K562 (cell line): ENCODE measurements around the gene NUTF2. TPM values are rescaled to one million over a fixed set of nuclear protein-coding genes. Genes with fewer than 3 reads are reported as not detected.

Experiments
- ARID1B ChIP-seq: fragments of 450-650 bp; IDR thresholded peaks from 2 replicates; pipeline ENCODE4 v1.6.1; 2016; ENCODE audit warnings: antibody characterized with exemption, mild to moderate bottlenecking, inconsistent platforms
- HDAC3 ChIP-seq: fragments of 450-650 bp; IDR thresholded peaks from 2 replicates; pipeline ENCODE4 v1.6.1; 2018; ENCODE audit warnings: borderline replicate concordance, mild to moderate bottlenecking, moderate library complexity; ENCODE audit not compliant: partially characterized antibody
- HDAC8 ChIP-seq: fragments of 450-650 bp; IDR thresholded peaks from 2 replicates; pipeline ENCODE4 v1.6.1; 2016; ENCODE audit warnings: mild to moderate bottlenecking, missing genetic modification characterization, moderate library complexity, missing compliant biosample characterization
- HNRNPK ChIP-seq: fragments of 200-400 bp; formaldehyde crosslinking; IDR thresholded peaks from one replicate; pipeline ENCODE4 v1.6.1; 2018; ENCODE audit warnings: mild to moderate bottlenecking, low read depth, low read length; ENCODE audit not compliant: poor library complexity, severe bottlenecking
- NFE2 ChIP-seq: IDR thresholded peaks from 2 replicates; pipeline ENCODE4 v1.6.1; 2014; ENCODE audit warnings: antibody characterized with exemption, low read depth
- RERE ChIP-seq: sonication (generic); formaldehyde crosslinking; IDR thresholded peaks from 2 replicates; pipeline ENCODE4 v1.8.0; 2023; ENCODE audit warnings: missing genetic modification reagents, mild to moderate bottlenecking, borderline replicate concordance
- SIN3A ChIP-seq, 2 experiments: fragments of 150-350 bp in 1 of 2; IDR thresholded peaks; 2 replicates each; pipeline ENCODE4 v1.6.1; 2011 to 2016; ENCODE audit warnings: borderline replicate concordance in 2 of 2, low read depth in 2 of 2, low read length in 2 of 2, mild to moderate bottlenecking in 2 of 2, moderate library complexity in 2 of 2; ENCODE audit not compliant: control insufficient read depth in 1 of 2
- TCF3 ChIP-seq: sonication (generic); formaldehyde crosslinking; IDR thresholded peaks from 2 replicates; pipeline ENCODE4 v1.4.0; 2020; ENCODE audit warnings: mild to moderate bottlenecking, missing genetic modification reagents
- U2AF1 ChIP-seq: fragments of 200-400 bp; formaldehyde crosslinking; optimal IDR thresholded peaks from 2 replicates; pipeline ENCODE3; 2017; ENCODE audit warnings: mild to moderate bottlenecking, low read depth, low read length, moderate library complexity
- XRCC5 ChIP-seq: fragments of 200-400 bp; formaldehyde crosslinking; IDR thresholded peaks from 2 replicates; pipeline ENCODE4 v1.6.1; 2017; ENCODE audit warnings: low read depth, mild to moderate bottlenecking, low read length
- ZBTB49 ChIP-seq: sonication (generic); formaldehyde crosslinking; IDR thresholded peaks from 2 replicates; pipeline ENCODE4 v1.8.0; 2022; ENCODE audit warnings: missing genetic modification reagents, mild to moderate bottlenecking, borderline replicate concordance
- polyA plus RNA-seq, 8 experiments: library from polyadenylated mRNA; depleted of rRNA in 4 of 8; stranded (reverse) in 5 of 8; unstranded in 3 of 8; fragments of >200 nt; fragmentation: Nextera tagmentation in 2 of 8; fragmentation: Illumina TruSeq in 1 of 8; extraction: Ambion mirVana in 2 of 8; extraction: Trizol in 1 of 8; gene quantifications; 2 replicates each; pipeline versions ENCODE4 v1.2.1 to v1.2.3, GENCODE V29; 2011 to 2014; ENCODE audit warnings: inconsistent platforms in 1 of 8, missing spikeins in 1 of 8
- total RNA-seq, 7 experiments: library from RNA; depleted of rRNA in 6 of 7; stranded (reverse); fragments of >200 nt in 6 of 7; fragmentation: Illumina TruSeq in 2 of 7; extraction: Trizol in 2 of 7; gene quantifications; 2 replicates each; pipeline versions ENCODE4 v1.2.1 to v1.2.3, GENCODE V29; 2011 to 2021; ENCODE audit warnings: low replicate concordance in 1 of 7
- TF ChIP-seq, protein P1 (sequence below): fragments of 200-800 bp; sonication (Bioruptor generic); IDR thresholded peaks from 2 replicates; pipeline ENCODE4 v1.6.1; 2017; ENCODE audit warnings: missing genetic modification characterization, missing compliant biosample characterization

The NUTF2 gene
- total and polyA plus RNA-seq, 9 of the 15 experiments (the other 6 are each of a cell fraction or from before 2014, with no cell fraction given): 106 to 248 (median 147) TPM

DNA sequence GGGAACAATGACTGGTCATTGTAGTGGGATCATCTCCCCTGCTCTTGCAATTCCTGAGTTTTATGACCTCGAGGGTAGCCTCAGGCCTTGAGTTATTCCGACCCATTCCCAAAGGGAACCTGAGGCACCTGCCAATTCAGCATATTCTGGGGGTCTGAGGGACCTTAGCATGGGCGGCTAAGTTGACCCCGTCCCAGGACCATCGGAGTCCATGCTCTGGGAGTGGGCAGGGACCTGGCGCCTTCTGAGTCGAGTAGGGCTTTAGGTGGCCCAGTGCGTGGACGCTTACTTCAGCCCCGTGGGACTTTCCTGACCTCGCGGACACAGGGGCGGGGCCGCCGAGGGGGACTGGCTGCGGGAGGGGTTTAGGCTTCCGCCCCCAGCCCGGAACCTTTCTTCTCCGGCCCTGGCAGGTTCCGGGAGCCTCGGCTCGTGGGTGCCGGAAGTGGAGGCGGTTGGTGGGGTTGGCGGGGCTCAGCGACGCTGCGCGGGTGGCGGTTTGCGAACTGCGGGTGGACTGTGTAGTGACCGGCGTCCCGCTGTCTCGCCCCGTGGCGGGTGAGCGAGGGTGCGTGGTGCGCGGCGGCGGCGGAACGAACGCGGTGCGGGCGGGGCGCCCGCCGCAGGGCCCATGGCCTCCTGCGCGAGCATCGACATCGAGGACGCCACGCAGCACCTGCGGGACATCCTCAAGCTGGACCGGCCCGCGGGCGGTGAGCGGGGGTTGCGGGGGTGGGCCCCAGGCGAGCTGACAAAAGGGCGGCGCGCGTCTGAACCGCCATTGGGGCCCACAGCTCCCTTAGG, 26.1 kb downstream of the NUTF2 start, which contains the start of gene EDC4 (continued):
- TF ChIP-seq U2AF1 (peak; percentile 94), HDAC3 (no peak), RERE (no peak; the same call in 1 of the 2 replicates), NFE2 (no peak), ZBTB49 (no peak; the same call in 1 of the 2 replicates), ARID1B (no peak), HDAC8 (no peak), HNRNPK (no peak), XRCC5 (peak; percentile 98), TCF3 (0 out of 2 replicates have a peak, but pooled peaks have one; percentile 33), SIN3A (IDR thresholded peaks at IDR 0.05; ENCODE audit: borderline replicate concordance in 2 of 2, control insufficient read depth in 1 of 2, low read depth in 2 of 2, low read length in 2 of 2) (peak; percentile 83 to 94; a peak in 3 of 4 replicates)
- TF ChIP-seq, protein P1, sequence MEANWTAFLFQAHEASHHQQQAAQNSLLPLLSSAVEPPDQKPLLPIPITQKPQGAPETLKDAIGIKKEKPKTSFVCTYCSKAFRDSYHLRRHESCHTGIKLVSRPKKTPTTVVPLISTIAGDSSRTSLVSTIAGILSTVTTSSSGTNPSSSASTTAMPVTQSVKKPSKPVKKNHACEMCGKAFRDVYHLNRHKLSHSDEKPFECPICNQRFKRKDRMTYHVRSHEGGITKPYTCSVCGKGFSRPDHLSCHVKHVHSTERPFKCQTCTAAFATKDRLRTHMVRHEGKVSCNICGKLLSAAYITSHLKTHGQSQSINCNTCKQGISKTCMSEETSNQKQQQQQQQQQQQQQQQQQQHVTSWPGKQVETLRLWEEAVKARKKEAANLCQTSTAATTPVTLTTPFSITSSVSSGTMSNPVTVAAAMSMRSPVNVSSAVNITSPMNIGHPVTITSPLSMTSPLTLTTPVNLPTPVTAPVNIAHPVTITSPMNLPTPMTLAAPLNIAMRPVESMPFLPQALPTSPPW: peak; percentile 98
